Measurements from ENCODE around the gene GPSM1. TPM values are rescaled to one million over a fixed set of nuclear protein-coding genes. Genes with fewer than 3 reads are reported as not detected.

GPSM1 gene
- total and polyA plus RNA-seq, 5 donors from 2014 or later: 0.59 to 12.3 (median 1.3) TPM

- H3K4me1 ChIP-seq (ENCODE audit: control insufficient read depth, insufficient read depth, low read length, poor library complexity, severe bottlenecking): no peaks in the 10 kb centered on the region
- DNase-seq (no peak), ATAC-seq (ENCODE audit: low read depth in 2 of 2) (no peak)
- Mint-ChIP-seq H3K4me1 (peaks cover 0 to 6% (median 3%) of the 10 kb centered on the region in 4 donors), H3K9me3 (no peaks in the 10 kb centered on the region), H3K27me3 (peaks cover 4% of the 10 kb centered on the region), H3K4me3 (no peak overlapping the region), H3K36me3 (no peaks in the 10 kb centered on the region), H3K27ac (no peak overlapping the region)
- H3K27me3 ChIP-seq (ENCODE audit: control insufficient read depth, insufficient read depth, low read length): no peaks in the 10 kb centered on the region
- no peaks in the 10 kb centered on the region for H3K36me3 ChIP-seq (ENCODE audit: control insufficient read depth, insufficient read depth, low read length)
- H3K4me3 ChIP-seq (ENCODE audit: low read depth, low read length): no peak overlapping the region
- no peak overlapping the region for H3K27ac ChIP-seq (ENCODE audit: insufficient read depth, low read length, poor library complexity, severe bottlenecking)
- H3K9me3 ChIP-seq (ENCODE audit: control insufficient read depth in 2 of 2, low read length in 2 of 2): no peaks in the 10 kb centered on the region
Observed at GRCh38 chr9:136287960-136288753, 39.2 kb upstream of the GPSM1 start.

- ATAC-seq (ENCODE audit: low read depth in 2 of 2) (no peak), DNase-seq (no peak)
- no peaks in the 10 kb centered on the region for H3K27me3 Mint-ChIP-seq
- no peaks in the 10 kb centered on the region for H3K36me3 Mint-ChIP-seq
- no peaks in the 10 kb centered on the region for H3K9me3 Mint-ChIP-seq
- H3K36me3 ChIP-seq (ENCODE audit: control insufficient read depth, insufficient read depth, low read length): no peaks in the 10 kb centered on the region
- H3K4me1 Mint-ChIP-seq: no peaks in the 10 kb centered on the region
- no peaks in the 10 kb centered on the region for H3K9me3 ChIP-seq (ENCODE audit: control insufficient read depth in 2 of 2, low read length in 2 of 2)
- no peak overlapping the region for H3K4me3 Mint-ChIP-seq
- H3K4me1 ChIP-seq (ENCODE audit: control insufficient read depth, insufficient read depth, low read length, poor library complexity, severe bottlenecking): no peaks in the 10 kb centered on the region
- no peaks in the 10 kb centered on the region for H3K27me3 ChIP-seq (ENCODE audit: control insufficient read depth, insufficient read depth, low read length)
- no peak overlapping the region for H3K27ac ChIP-seq (ENCODE audit: insufficient read depth, low read length, poor library complexity, severe bottlenecking)
- no peak overlapping the region for H3K27ac Mint-ChIP-seq
- H3K4me3 ChIP-seq (ENCODE audit: low read depth, low read length): no peak overlapping the region
Observed at GRCh38 chr9:136289651-136290507, 37.5 kb upstream of the GPSM1 start.

- no peak overlapping the region for H3K27ac Mint-ChIP-seq
- no peaks in the 10 kb centered on the region for H3K4me1 Mint-ChIP-seq
- H3K27ac ChIP-seq (ENCODE audit: insufficient read depth, low read length, poor library complexity, severe bottlenecking): no peak overlapping the region
- no peaks in the 10 kb centered on the region for H3K4me1 ChIP-seq (ENCODE audit: control insufficient read depth, insufficient read depth, low read length, poor library complexity, severe bottlenecking)
- DNase-seq (no peak), ATAC-seq (ENCODE audit: low read depth in 2 of 2) (no peak)
- H3K27me3 ChIP-seq (ENCODE audit: control insufficient read depth, insufficient read depth, low read length): no peaks in the 10 kb centered on the region
- H3K9me3 Mint-ChIP-seq: no peaks in the 10 kb centered on the region
- H3K4me3 Mint-ChIP-seq: no peak overlapping the region
- no peaks in the 10 kb centered on the region for H3K9me3 ChIP-seq (ENCODE audit: control insufficient read depth in 2 of 2, low read length in 2 of 2)
- H3K4me3 ChIP-seq (ENCODE audit: low read depth, low read length): no peak overlapping the region
- no peaks in the 10 kb centered on the region for H3K36me3 Mint-ChIP-seq
- no peaks in the 10 kb centered on the region for H3K27me3 Mint-ChIP-seq
- no peaks in the 10 kb centered on the region for H3K36me3 ChIP-seq (ENCODE audit: control insufficient read depth, insufficient read depth, low read length)
Observed at GRCh38 chr9:136290508-136291000, 36.8 kb upstream of the GPSM1 start.

DNA sequence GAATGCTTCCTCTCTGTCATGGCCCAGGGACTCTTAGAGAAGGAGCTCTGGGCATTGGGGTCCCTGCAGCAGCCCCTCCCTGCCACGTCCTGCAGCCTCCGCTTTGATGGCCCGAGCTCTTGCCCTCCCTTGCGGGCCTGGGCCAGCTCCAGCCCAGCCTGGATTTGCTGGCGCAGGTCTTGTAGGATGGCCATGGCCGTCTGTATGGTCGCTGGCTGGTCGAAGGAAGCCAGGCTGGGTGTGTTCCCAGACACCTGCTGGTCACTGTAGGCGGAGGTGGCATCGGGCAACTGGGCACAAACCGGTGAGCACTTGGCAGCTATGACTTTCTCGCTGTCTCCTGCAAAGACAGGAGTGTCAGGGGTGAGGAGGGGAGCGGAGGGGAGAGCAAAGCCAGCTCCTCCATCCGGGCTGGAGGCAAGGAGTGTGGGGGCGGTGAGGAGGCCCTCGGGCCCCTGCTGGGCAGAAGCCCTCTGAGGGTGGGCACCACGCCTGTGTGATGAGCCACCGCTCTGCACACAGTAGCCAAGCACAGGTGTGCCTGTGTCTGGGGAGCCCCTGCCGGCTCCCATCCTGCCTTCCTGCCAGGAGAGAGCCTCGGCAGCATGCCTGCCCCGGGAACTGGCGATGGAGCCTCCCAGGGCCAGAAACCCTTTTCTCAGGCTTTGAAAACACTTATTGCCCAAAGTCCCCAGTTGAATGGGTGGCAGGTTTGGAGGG is 35.9 kb upstream of the GPSM1 start:
- no peaks in the 10 kb centered on the region for H3K4me1 Mint-ChIP-seq
- H3K4me1 ChIP-seq (ENCODE audit: control insufficient read depth, insufficient read depth, low read length, poor library complexity, severe bottlenecking): no peaks in the 10 kb centered on the region
- no peaks in the 10 kb centered on the region for H3K9me3 ChIP-seq (ENCODE audit: control insufficient read depth in 2 of 2, low read length in 2 of 2)
- H3K9me3 Mint-ChIP-seq: no peaks in the 10 kb centered on the region
- ATAC-seq (ENCODE audit: low read depth in 2 of 2): no peak
- no peak overlapping the region for H3K4me3 Mint-ChIP-seq
- no peaks in the 10 kb centered on the region for H3K36me3 Mint-ChIP-seq
- no peaks in the 10 kb centered on the region for H3K36me3 ChIP-seq (ENCODE audit: control insufficient read depth, insufficient read depth, low read length)
- no peak overlapping the region for H3K27ac ChIP-seq (ENCODE audit: insufficient read depth, low read length, poor library complexity, severe bottlenecking)
- H3K27me3 ChIP-seq (ENCODE audit: control insufficient read depth, insufficient read depth, low read length): no peaks in the 10 kb centered on the region
- DNase-seq: no peak
- H3K4me3 ChIP-seq (ENCODE audit: low read depth, low read length): no peak overlapping the region
- no peaks in the 10 kb centered on the region for H3K27me3 Mint-ChIP-seq
- no peak overlapping the region for H3K27ac Mint-ChIP-seq

GRCh38 chr9:136292026-136292538 is 35.3 kb upstream of the GPSM1 start:
- Histone ChIP-seq H3K4me3 (ENCODE audit: low read depth, low read length) (no peak overlapping the region), H3K27ac (ENCODE audit: insufficient read depth, low read length, poor library complexity, severe bottlenecking) (no peak overlapping the region), H3K27me3 (ENCODE audit: control insufficient read depth, insufficient read depth, low read length) (no peaks in the 10 kb centered on the region), H3K36me3 (ENCODE audit: control insufficient read depth, insufficient read depth, low read length) (no peaks in the 10 kb centered on the region), H3K4me1 (ENCODE audit: control insufficient read depth, insufficient read depth, low read length, poor library complexity, severe bottlenecking) (no peaks in the 10 kb centered on the region), H3K9me3 (ENCODE audit: control insufficient read depth in 2 of 2, low read length in 2 of 2) (no peaks in the 10 kb centered on the region)
- DNase-seq (no peak), ATAC-seq (ENCODE audit: low read depth in 2 of 2) (no peak)
- no peak overlapping the region for H3K27ac Mint-ChIP-seq
- no peaks in the 10 kb centered on the region for H3K36me3 Mint-ChIP-seq
- H3K9me3 Mint-ChIP-seq: no peaks in the 10 kb centered on the region
- H3K27me3 Mint-ChIP-seq: no peaks in the 10 kb centered on the region
- H3K4me3 Mint-ChIP-seq: no peak overlapping the region
- H3K4me1 Mint-ChIP-seq: no peaks in the 10 kb centered on the region

- Mint-ChIP-seq H3K27me3 (no peaks in the 10 kb centered on the region), H3K4me1 (no peaks in the 10 kb centered on the region), H3K9me3 (no peaks in the 10 kb centered on the region), H3K4me3 (no peak overlapping the region), H3K36me3 (no peaks in the 10 kb centered on the region), H3K27ac (no peak overlapping the region)
- Histone ChIP-seq H3K27me3 (ENCODE audit: control insufficient read depth, insufficient read depth, low read length) (no peaks in the 10 kb centered on the region), H3K27ac (ENCODE audit: insufficient read depth, low read length, poor library complexity, severe bottlenecking) (no peak overlapping the region), H3K4me3 (ENCODE audit: low read depth, low read length) (no peak overlapping the region), H3K36me3 (ENCODE audit: control insufficient read depth, insufficient read depth, low read length) (no peaks in the 10 kb centered on the region), H3K9me3 (ENCODE audit: control insufficient read depth in 2 of 2, low read length in 2 of 2) (no peaks in the 10 kb centered on the region), H3K4me1 (ENCODE audit: control insufficient read depth, insufficient read depth, low read length, poor library complexity, severe bottlenecking) (no peaks in the 10 kb centered on the region)
- no peak for ATAC-seq (ENCODE audit: low read depth in 2 of 2)
- no peak for DNase-seq
Observed at GRCh38 chr9:136292591-136293448, 34.5 kb upstream of the GPSM1 start.
